ENCODE measurements around the gene STRBP. TPM values are rescaled to one million over a fixed set of nuclear protein-coding genes. Genes with fewer than 3 reads are reported as not detected.

Gene STRBP
- polyA plus RNA-seq, 3 donors = 2.5 to 9.0 (median 4.0) TPM

DNA sequence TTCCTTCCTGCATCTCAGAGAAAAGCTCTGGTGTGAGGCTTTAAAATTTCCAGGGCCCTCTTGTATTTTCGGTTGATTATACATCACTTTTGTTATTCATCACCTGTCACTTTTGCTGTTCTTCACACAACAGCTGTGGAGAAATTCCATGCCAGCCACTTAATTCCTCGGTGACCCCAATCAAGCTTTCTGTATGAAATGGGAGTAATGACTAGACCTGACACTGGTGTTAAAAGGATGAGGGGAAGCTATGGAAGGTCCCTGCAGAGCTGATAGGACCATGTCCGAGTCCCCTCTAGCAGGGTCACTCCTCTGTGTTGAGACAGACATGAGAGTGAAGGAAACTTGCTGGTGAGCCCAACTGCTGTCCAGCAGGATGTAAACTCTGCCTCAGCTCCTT, 175.2 kb downstream of the STRBP start:
- 77 to 89% (median 77%) methylated on average over 3 of the region's 3 CpGs for WGBS, 3 donors

GRCh38 chr9:123091459-123091858, 176.9 kb downstream of the STRBP start:
- H3K27ac ChIP-seq (ENCODE audit: low read depth, low read length) = no peak overlapping the region
- 87 to 91% (median 87%) methylated on average over 2 of the region's 2 CpGs for WGBS, 3 donors

More for the DNA sequence above, 175.2 kb downstream of the STRBP start:
- no peak overlapping the region for H3K27ac ChIP-seq (ENCODE audit: low read depth, low read length)

DNA sequence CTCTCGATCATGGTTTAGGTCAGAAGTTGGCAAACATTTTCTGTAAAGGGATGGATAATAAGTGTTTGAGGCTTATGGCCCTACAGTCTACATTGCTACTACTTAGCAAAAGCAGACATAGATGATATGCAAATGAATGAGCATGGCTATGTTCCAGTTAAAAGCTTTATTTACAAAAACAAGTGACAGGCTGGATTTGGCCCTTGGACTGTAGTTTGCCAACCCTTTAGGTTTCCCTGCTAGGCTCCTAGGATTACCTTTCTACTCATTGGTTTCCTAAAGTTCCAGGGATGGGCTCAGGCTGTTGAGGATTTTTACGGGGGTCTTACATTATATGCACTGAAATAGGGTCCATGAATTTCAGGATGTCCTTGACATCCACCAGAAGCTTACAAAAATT, 177.4 kb downstream of the STRBP start:
- no peak overlapping the region for H3K27ac ChIP-seq (ENCODE audit: low read depth, low read length)
- WGBS, 3 donors = 82 to 96% (median 89%) methylated on average over 2 of the region's 2 CpGs

DNA sequence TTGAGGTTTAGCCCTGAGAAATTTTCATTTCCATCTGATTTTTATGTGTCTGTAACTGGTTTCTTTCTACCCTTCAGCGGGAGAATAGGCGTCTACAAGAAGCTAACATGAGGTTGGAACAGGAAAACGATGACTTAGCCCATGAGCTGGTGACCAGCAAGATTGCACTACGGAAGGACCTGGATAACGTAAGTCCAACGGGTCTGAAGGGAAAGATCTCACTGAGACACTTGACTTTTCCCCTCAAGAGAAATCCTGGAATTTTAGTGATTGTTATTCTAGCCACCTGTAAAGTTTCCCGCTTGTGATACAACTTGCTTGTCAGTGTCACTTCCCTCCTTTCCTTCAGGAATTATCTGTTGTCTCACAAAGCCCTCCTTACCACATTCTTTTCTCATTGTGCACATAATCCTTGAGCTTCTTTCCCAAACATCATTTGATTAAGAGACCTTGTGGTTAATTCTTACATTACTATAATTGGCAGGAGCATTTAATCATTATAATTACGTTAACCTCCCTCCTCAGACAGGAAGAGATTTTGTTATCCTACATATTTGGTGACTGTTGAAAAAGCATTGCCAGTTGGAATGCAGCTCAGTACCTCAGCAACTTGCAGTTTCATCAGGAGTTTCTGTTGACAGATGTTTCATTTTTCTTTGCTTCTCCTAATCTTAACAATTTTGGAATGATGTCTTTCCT, 178.0 kb downstream of the STRBP start:
- WGBS, 3 donors = 87 to 90% (median 89%) methylated on average over 8 of the region's 8 CpGs

GRCh38 chr9:123089790-123090189, 178.6 kb downstream of the STRBP start:
- no peak overlapping the region for H3K27ac ChIP-seq (ENCODE audit: low read depth, low read length)
- WGBS, 3 donors = 96 to 97% (median 97%) methylated on average over 5 of the region's 5 CpGs

More for the DNA sequence above, 178.0 kb downstream of the STRBP start:
- no peak overlapping the region for H3K27ac ChIP-seq (ENCODE audit: low read depth, low read length)

DNA sequence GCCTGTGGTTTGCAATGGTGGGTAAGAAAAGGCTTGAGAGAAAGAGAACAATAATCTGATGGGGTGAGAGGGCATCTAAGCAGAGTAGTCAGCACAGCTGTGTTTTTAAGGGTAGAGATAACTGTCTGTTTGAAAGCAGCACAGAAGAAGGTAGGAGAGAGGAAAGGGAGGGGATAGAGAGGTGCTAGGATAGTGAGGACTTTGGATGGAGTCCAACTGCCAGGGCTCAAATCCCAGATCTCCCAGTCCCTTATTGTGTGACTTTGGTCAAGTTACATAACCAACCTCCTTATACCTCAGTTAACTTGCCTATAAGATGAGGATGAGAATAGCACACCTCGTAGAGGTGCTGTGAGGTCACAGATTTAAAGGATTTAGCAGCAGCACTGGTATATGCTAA, 179.3 kb downstream of the STRBP start:
- WGBS, 3 donors = 90 to 97% (median 93%) methylated on average over 1 of the region's 1 CpG

DNA sequence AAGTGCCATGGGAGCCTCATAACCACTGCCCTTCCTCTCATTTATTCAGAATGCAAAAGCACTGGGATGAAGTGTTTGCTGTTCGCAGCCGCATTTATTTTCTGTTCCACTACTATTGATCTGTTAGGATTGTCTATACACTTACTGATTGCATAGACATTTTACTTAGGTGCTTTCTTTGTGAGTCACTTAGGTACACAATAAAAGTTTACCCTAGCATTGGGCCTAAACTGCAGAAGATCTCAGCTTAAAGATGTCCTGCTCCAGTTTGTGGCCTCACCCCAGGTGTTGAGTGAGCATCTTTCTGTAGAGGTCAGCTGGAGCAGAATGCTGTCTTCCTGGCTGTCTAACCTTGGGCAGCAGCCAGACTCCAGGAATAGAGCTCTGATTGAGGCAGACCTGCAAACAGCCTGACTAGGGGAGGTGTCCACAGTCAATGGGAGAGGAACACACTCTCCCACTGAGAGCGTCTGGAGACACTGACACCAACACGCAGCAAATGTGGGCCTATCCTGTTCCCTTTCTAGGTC, 181.0 kb downstream of the STRBP start:
- no peak overlapping the region for H3K27ac ChIP-seq (ENCODE audit: low read depth, low read length)
- WGBS, 3 donors = 68 to 94% (median 93%) methylated on average over 4 of the region's 4 CpGs

More for the DNA sequence above, 179.3 kb downstream of the STRBP start:
- no peak overlapping the region for H3K27ac ChIP-seq (ENCODE audit: low read depth, low read length)

DNA sequence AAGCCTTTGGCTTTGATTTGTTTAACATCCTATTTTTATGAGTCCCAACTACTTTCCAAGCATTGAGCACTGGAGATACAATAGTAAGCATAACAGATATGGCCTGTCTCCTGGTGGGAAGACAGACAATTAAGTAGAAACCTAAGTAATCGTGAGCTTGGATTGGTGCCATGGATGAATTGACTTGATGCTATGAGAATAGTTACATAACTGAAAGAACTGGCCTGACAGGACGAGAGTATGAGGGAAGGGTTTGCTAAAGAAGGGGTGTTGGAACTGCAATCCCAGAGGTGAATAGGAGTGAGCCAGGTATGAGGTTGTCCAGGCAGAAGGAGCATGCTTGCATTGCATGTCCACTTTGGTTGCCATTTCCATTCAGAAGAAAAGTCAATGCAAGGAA, 182.5 kb downstream of the STRBP start:
- no peak overlapping the region for H3K27ac ChIP-seq (ENCODE audit: low read depth, low read length)
- WGBS, 3 donors = 48 to 77% (median 69%) methylated on average over 2 of the region's 2 CpGs

GRCh38 chr9:123084256-123084655, 184.1 kb downstream of the STRBP start:
- 86 to 97% (median 96%) methylated on average over 1 of the region's 1 CpG for WGBS, 3 donors
- H3K27ac ChIP-seq (ENCODE audit: low read depth, low read length) = no peak overlapping the region

GRCh38 chr9:123083680-123084079, 184.7 kb downstream of the STRBP start:
- no peak overlapping the region for H3K27ac ChIP-seq (ENCODE audit: low read depth, low read length)
- 65 to 88% (median 72%) methylated on average over 6 of the region's 6 CpGs for WGBS, 3 donors

DNA sequence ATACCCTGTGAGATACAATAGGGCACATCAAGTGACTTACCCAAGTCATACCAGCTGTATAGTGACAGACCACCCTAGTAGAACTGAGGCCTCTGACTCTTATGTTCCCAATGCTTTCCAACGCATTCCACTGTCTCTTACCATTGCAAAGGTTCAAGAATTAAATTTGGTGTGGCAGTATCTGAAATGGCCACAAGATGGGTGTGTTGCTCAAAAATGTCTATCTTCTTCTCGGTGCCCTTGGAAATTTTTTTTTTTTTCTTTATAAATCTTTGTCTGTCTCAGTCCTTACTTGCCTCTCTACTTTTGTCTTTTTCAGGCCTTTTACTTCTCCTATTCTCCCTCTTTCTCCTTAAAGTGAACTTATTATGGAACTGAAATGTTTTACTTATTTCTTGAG, 186.6 kb downstream of the STRBP start:
- H3K27ac ChIP-seq (ENCODE audit: low read depth, low read length) = no peak overlapping the region
- 28 to 40% (median 28%) methylated on average over 2 of the region's 2 CpGs for WGBS, 3 donors

DNA sequence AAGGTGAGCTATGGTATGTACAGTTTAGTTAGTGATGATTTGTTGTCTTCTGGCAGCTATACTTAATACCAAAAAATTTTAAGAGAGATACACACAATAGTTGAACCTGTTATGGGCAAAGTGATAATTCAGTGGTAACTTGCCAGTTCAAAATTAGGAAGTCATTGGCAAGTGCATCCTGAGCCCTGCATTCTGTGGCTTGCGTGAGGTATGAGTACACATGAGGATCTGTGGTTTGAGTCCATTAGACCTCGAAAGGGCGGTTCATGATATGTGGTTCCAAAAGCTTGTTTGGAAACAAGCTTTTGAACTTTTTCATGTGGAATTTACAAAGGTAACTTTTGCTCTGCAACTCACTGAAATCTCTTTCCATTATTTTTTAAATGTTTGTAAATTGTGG, 187.9 kb downstream of the STRBP start:
- H3K27ac ChIP-seq (ENCODE audit: low read depth, low read length) = no peak overlapping the region
- WGBS, 3 donors = 64 to 91% (median 67%) methylated on average over 3 of the region's 3 CpGs

DNA sequence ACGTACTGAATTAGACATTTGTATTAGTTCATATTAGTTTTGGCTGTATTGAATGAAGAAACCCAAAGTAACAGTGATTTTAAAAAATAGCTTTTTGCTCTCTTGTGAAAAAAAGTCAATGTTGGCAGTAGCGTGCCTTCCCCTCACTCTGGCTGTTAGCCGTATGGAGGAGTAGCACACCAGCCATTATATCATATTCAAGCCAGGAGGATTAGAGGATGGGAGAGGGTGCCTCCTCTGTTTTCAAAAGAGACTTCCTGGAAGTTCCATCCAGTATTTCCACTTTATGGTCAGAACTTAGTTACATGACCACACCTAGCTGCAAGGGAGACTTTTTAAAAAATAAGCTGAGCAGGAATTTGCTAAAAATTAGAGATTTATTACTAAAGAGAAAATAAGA, 193.8 kb downstream of the STRBP start:
- no peak overlapping the region for H3K27ac ChIP-seq (ENCODE audit: low read depth, low read length)
- 64 to 87% (median 68%) methylated on average over 3 of the region's 3 CpGs for WGBS, 3 donors

- 48 to 69% (median 69%) methylated on average over 1 of the region's 1 CpG for WGBS, 3 donors
- H3K27ac ChIP-seq (ENCODE audit: low read depth, low read length) = peak overlapping the region; percentile 65
Observed at GRCh38 chr9:123073991-123074422, 194.4 kb downstream of the STRBP start.

- H3K27ac ChIP-seq (ENCODE audit: low read depth, low read length) = no peak overlapping the region
- 59 to 77% (median 77%) methylated on average over 5 of the region's 5 CpGs for WGBS, 3 donors
Observed at GRCh38 chr9:123073441-123073840, 194.9 kb downstream of the STRBP start.

DNA sequence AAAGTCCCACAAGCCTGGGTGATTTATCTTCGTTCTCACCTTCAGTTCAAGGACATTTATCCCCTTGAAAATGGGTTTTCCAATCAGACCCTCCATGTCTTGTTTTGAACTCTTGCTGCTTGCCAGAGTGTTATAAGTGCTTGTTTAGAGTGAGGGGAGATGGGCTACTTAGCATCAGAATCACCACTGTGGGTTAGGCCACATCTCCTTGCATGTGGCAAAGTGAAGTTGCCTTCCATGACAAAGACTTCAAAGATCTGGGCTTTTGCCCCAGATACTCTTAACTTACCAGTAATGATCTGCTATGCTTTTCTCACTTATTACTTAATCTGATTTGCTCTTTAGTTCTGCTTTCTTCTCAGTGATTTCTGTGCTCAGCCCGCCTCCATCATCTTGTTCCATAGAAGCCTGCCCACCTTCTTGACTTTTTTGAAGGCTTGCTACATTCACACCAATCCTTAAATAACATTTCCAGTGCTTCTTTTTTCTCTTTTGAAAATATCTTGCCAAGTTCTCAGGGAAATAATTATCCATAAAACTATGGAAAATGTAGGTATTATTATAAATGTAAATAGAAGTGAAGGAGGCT, 195.9 kb downstream of the STRBP start:
- 82 to 96% (median 94%) methylated on average over 2 of the region's 2 CpGs for WGBS, 3 donors
- H3K27ac ChIP-seq (ENCODE audit: low read depth, low read length) = no peak overlapping the region
